Measurements from ENCODE around the gene C10orf120. TPM values are rescaled to one million over a fixed set of nuclear protein-coding genes. Genes with fewer than 3 reads are reported as not detected.

The C10orf120 gene
- total and polyA plus RNA-seq, 2 donors (not counting 3 experiments of a cell fraction or from before 2014, with no cell fraction given) = not detected

- no peak overlapping the region for H3K4me2 ChIP-seq (ENCODE audit: insufficient read depth, low read length)
- no peaks in the 10 kb centered on the region for H3K79me2 ChIP-seq (ENCODE audit: control insufficient read depth, insufficient read depth, low read length)
- no peak overlapping the region for H3K9ac ChIP-seq (replicated peaks; ENCODE audit: extremely low read depth, insufficient read depth, low read length)
- H3K4me1 ChIP-seq (ENCODE audit: control insufficient read depth, extremely low read depth, insufficient read depth, low read length) = no peaks in the 10 kb centered on the region
- ChIA-PET POLR2A (no interaction called here), CTCF (no interaction called here)
- H3K27ac ChIP-seq (ENCODE audit: insufficient read depth, low read depth, low read length) = no peak overlapping the region
- dilution Hi-C loops (cut with MboI; ENCODE audit: extremely low pct_ligation_motif_present, low sequenced_read_pairs) (no loop called here), intact Hi-C loops (cut with micrococcal nuclease) (no loop called here)
- H2AFZ ChIP-seq (ENCODE audit: low read depth, low read length) = no peak overlapping the region
- no peak overlapping the region for H3K4me3 ChIP-seq (replicated peaks in 1 of 3; ENCODE audit: insufficient read depth in 1 of 3, low read depth in 1 of 3, low read length in 3 of 3)
- H3K9me1 ChIP-seq (replicated peaks; ENCODE audit: control insufficient read depth, extremely low read depth, insufficient read depth, low read length) = no peaks in the 10 kb centered on the region
- no peak for TF ChIP-seq FOS (IDR thresholded peaks at IDR 0.05; ENCODE audit: borderline replicate concordance, insufficient read depth, low read length)
- no peak for TF ChIP-seq GATA2 (IDR thresholded peaks at IDR 0.05; ENCODE audit: insufficient read depth, insufficient read length, low read depth, low read length)
- no peak for TF ChIP-seq CTCF (IDR thresholded peaks at IDR 0.05; ENCODE audit: extremely low read depth in 1 of 2, insufficient read depth in 1 of 2, low read depth in 1 of 2, low read length in 2 of 2)
- TF ChIP-seq EZH2 (IDR thresholded peaks at IDR 0.05; ENCODE audit: borderline replicate concordance, low read depth, low read length, severe bottlenecking) = no peak
- no peak for TF ChIP-seq POLR2AphosphoS5 (IDR thresholded peaks at IDR 0.05; ENCODE audit: insufficient read depth, low read depth, low read length)
- TF ChIP-seq MAX (IDR thresholded peaks at IDR 0.05; ENCODE audit: insufficient read depth, insufficient read length) = no peak
- H3K36me3 ChIP-seq (ENCODE audit: control insufficient read depth in 2 of 2, extremely low read depth in 1 of 2, insufficient read depth in 2 of 2, low read length in 2 of 2) = no peaks in the 10 kb centered on the region
- no peaks in the 10 kb centered on the region for H3K9me3 ChIP-seq (replicated peaks; ENCODE audit: control insufficient read depth, insufficient read depth, low read length)
- DNase-seq (ENCODE audit: low read depth, low spot score) (no peak), FAIRE-seq (no peak)
- H4K20me1 ChIP-seq (replicated peaks; ENCODE audit: control insufficient read depth, extremely low read depth, insufficient read depth, low read length) = no peaks in the 10 kb centered on the region
- H3K27me3 ChIP-seq (ENCODE audit: control insufficient read depth in 2 of 2, insufficient read depth in 2 of 2, low read length in 2 of 2) = no peaks in the 10 kb centered on the region
- no TSS peak for BruUV-seq (replicated peaks)
Measured at GRCh38 chr10:122744257-122744656, 44.6 kb upstream of the C10orf120 start.
